ENCODE measurements around the gene GRIK3.
"Not testable (repeated sequence)": the region's sequence is repeated elsewhere in the genome, so short reads cannot be mapped to it uniquely, and the experiment has no call there.

Gene GRIK3

GRCh38 chr1:36911561-36912364, 122.6 kb downstream of the GRIK3 start:
- Histone ChIP-seq H3K4me3 (ENCODE audit: low read length) (peak overlapping the region; percentile 35; the same call in 1 of the 2 replicates), H3K27ac (ENCODE audit: low read length) (peak overlapping the region; percentile 76), H4K20me1 (ENCODE audit: insufficient read depth, low read length) (no peaks in the 10 kb centered on the region), H3K36me3 (replicated peaks; ENCODE audit: low read depth, low read length) (no peaks in the 10 kb centered on the region), H3K4me2 (ENCODE audit: low read length) (peak overlapping the region; percentile 52), H3K9me3 (ENCODE audit: insufficient read depth, low read length) (no peaks in the 10 kb centered on the region), H3K79me2 (ENCODE audit: low read length) (no peaks in the 10 kb centered on the region), H3K9ac (ENCODE audit: low read length) (peak overlapping the region; percentile 55; the same call in 1 of the 2 replicates), H3K4me1 (ENCODE audit: low read length) (peaks cover 28% of the 10 kb centered on the region), H2AFZ (ENCODE audit: low read depth, low read length) (0 out of 2 replicates have a peak overlapping the region, but pooled peaks have one; percentile 4), H3K27me3 (ENCODE audit: low read depth, low read length) (no peaks in the 10 kb centered on the region)
- TF ChIP-seq CTCF (IDR thresholded peaks at IDR 0.05; ENCODE audit: low read depth, low read length) = no peak
- no peak for TF ChIP-seq EZH2phosphoT487 (IDR thresholded peaks at IDR 0.05; ENCODE audit: low read depth)

- TF ChIP-seq EZH2phosphoT487 (IDR thresholded peaks at IDR 0.05; ENCODE audit: low read depth) (no peak), CTCF (IDR thresholded peaks at IDR 0.05; ENCODE audit: low read depth, low read length) (no peak)
These were observed 123.3 kb downstream of the GRIK3 start for GRCh38 chr1:36910886-36911540.

GRCh38 chr1:36909946-36910725, 124.2 kb downstream of the GRIK3 start:
- Histone ChIP-seq H3K79me2 (ENCODE audit: low read length) (no peaks in the 10 kb centered on the region), H3K27ac (ENCODE audit: low read length) (peak overlapping the region; percentile 76), H3K36me3 (replicated peaks; ENCODE audit: low read depth, low read length) (no peaks in the 10 kb centered on the region), H3K27me3 (ENCODE audit: low read depth, low read length) (no peaks in the 10 kb centered on the region; the same call in 1 of the 2 replicates), H3K4me3 (ENCODE audit: low read length) (peak overlapping the region; percentile 18; the same call in 1 of the 2 replicates), H3K4me2 (ENCODE audit: low read length) (peak overlapping the region; percentile 52), H4K20me1 (ENCODE audit: insufficient read depth, low read length) (no peaks in the 10 kb centered on the region), H2AFZ (ENCODE audit: low read depth, low read length) (peak overlapping the region; percentile 78), H3K9me3 (ENCODE audit: insufficient read depth, low read length) (no peaks in the 10 kb centered on the region), H3K4me1 (ENCODE audit: low read length) (peaks cover 28% of the 10 kb centered on the region), H3K9ac (ENCODE audit: low read length) (peak overlapping the region; percentile 55; the same call in 1 of the 2 replicates)
- TF ChIP-seq EZH2phosphoT487 (IDR thresholded peaks at IDR 0.05; ENCODE audit: low read depth) = no peak
- no peak for TF ChIP-seq CTCF (IDR thresholded peaks at IDR 0.05; ENCODE audit: low read depth, low read length)

More at GRCh38 chr1:36910886-36911540, 123.3 kb downstream of the GRIK3 start:
- peak overlapping the region; percentile 52 for H3K4me2 ChIP-seq (ENCODE audit: low read length)
- H3K36me3 ChIP-seq (replicated peaks; ENCODE audit: low read depth, low read length) = no peaks in the 10 kb centered on the region
- peak overlapping the region; percentile 35 for H3K4me3 ChIP-seq (ENCODE audit: low read length)
- H3K79me2 ChIP-seq (ENCODE audit: low read length) = no peaks in the 10 kb centered on the region
- H3K27ac ChIP-seq (ENCODE audit: low read length) = peak overlapping the region; percentile 76
- H3K27me3 ChIP-seq (ENCODE audit: low read depth, low read length) = no peaks in the 10 kb centered on the region
- H3K9me3 ChIP-seq (ENCODE audit: insufficient read depth, low read length) = no peaks in the 10 kb centered on the region
- peak overlapping the region; percentile 78 for H2AFZ ChIP-seq (ENCODE audit: low read depth, low read length)
- peak overlapping the region; percentile 55; the same call in 1 of the 2 replicates for H3K9ac ChIP-seq (ENCODE audit: low read length)
- no peaks in the 10 kb centered on the region for H4K20me1 ChIP-seq (ENCODE audit: insufficient read depth, low read length)
- H3K4me1 ChIP-seq (ENCODE audit: low read length) = peaks cover 28% of the 10 kb centered on the region

- not testable (repeated sequence) for H4K20me1 ChIP-seq (ENCODE audit: insufficient read depth, low read length); H3K9ac ChIP-seq (ENCODE audit: low read length); H3K79me2 ChIP-seq (ENCODE audit: low read length); H3K27me3 ChIP-seq (ENCODE audit: low read depth, low read length); H3K4me3 ChIP-seq (ENCODE audit: low read length); H3K27ac ChIP-seq (ENCODE audit: low read length); H3K4me2 ChIP-seq (ENCODE audit: low read length); H2AFZ ChIP-seq (ENCODE audit: low read depth, low read length); H3K36me3 ChIP-seq (replicated peaks; ENCODE audit: low read depth, low read length); H3K9me3 ChIP-seq (ENCODE audit: insufficient read depth, low read length)
- H3K4me1 ChIP-seq (ENCODE audit: low read length) = peaks cover 28% of the 10 kb centered on the region
These were observed 125.0 kb downstream of the GRIK3 start for GRCh38 chr1:36909359-36909758.
